Heart right ventricle (tissue), 16 donors: ENCODE data around the gene ZNF879. TPM values are rescaled to one million over a fixed set of nuclear protein-coding genes. Genes with fewer than 3 reads are reported as not detected.

Experiments
- ATAC-seq, 8 donors: fragments of 200-7000 bp; cut with Tn5 transposase; one replicate each; pipeline ENCODE4 v1.9.1; 2020; ENCODE audit warnings: mild to moderate bottlenecking in 8 of 8, moderate library complexity in 8 of 8, moderate number of reproducible peaks in 1 of 8
- DNase-seq, 2 donors: peaks; one replicate each; pipeline ENCODE4 v3.0.0-alpha.2; 2020
- H3K27ac ChIP-seq, 10 donors: fragments of 200-600 bp; sonication (generic) in 2 of 10; one replicate each; pipeline versions ENCODE4 v1.5.0 to v1.8.0; 2020 to 2022; ENCODE audit warnings: mild to moderate bottlenecking in 3 of 10
- H3K27me3 ChIP-seq, 7 donors: fragments of 200-600 bp; one replicate each; pipeline ENCODE4 v1.8.0; 2021 to 2022; ENCODE audit warnings: mild to moderate bottlenecking in 2 of 7
- H3K36me3 ChIP-seq, 9 donors: fragments of 200-600 bp; sonication (generic) in 1 of 9; one replicate each; pipeline versions ENCODE4 v1.5.0 to v1.8.0; 2020 to 2022; ENCODE audit warnings: mild to moderate bottlenecking in 2 of 9
- H3K4me1 ChIP-seq, 9 donors: fragments of 200-600 bp; sonication (generic) in 1 of 9; one replicate each; pipeline versions ENCODE4 v1.5.0 to v1.8.0; 2020 to 2022; ENCODE audit warnings: mild to moderate bottlenecking in 4 of 9
- H3K4me3 ChIP-seq, 10 donors: fragments of 200-600 bp; sonication (generic) in 2 of 10; one replicate each; pipeline versions ENCODE4 v1.5.0 to v1.8.0; 2020 to 2022; ENCODE audit warnings: mild to moderate bottlenecking in 7 of 10, moderate library complexity in 2 of 10
- H3K9me3 ChIP-seq, 11 donors: fragments of 200-600 bp in 10 of 11; sonication (generic) in 2 of 11; one replicate each; pipeline versions ENCODE4 v1.5.0 to v1.8.0; 2013 to 2022; ENCODE audit warnings: mild to moderate bottlenecking in 2 of 11, control low read depth in 1 of 11, moderate library complexity in 1 of 11
- CTCF ChIP-seq, 9 donors: fragments of 200-600 bp; sonication (generic) in 2 of 9; IDR thresholded peaks; one replicate each; pipeline versions ENCODE4 v1.5.0 to v1.8.0; 2021 to 2022; ENCODE audit warnings: antibody characterized with exemption in 9 of 9, mild to moderate bottlenecking in 5 of 9, moderate library complexity in 1 of 9
- WGBS, 2 donors: extraction: QIAGEN DNeasy Blood & Tissue Kit; methylation state at CpG; one replicate each; pipeline ENCODE4 v1.1.7; 2013; ENCODE audit warnings: inconsistent platforms in 1 of 2; 5-methylcytosine and 5-hydroxymethylcytosine counted together
- intact Hi-C, 10 donors: fragments of 100-400 bp; cut with DNase I; formaldehyde crosslinking; loops; one replicate each; pipeline versions ENCODE4 v1.11.1 to v1.14.2; 2022
- polyA plus RNA-seq, 2 donors: library from polyadenylated mRNA; stranded (reverse); fragments of 200-250 nt; gene quantifications; one replicate each; pipeline ENCODE4 v1.2.3, GENCODE V29; 2013
- total RNA-seq, 10 donors: library from RNA; stranded (reverse); fragmentation: NEBNext Ultra II Directional in 3 of 10; extraction: Animal tissue kit (Norgen Biotek cat#: 25700) in 3 of 10; gene quantifications; one replicate each; pipeline versions ENCODE4 v1.2.1 to v1.2.4, GENCODE V29; 2021 to 2023
- donor health status: Arrhythmogenic right ventricular cardiomyopathy.
- donor health status: ischemic (EF 13 %, LVEDD 7.1; RV severe dilation, severe dysfunction).
- donor health status: healthy with polysubstance abuse.
- donor health status: DM: no; HTN: yes; CAD: no.
- donor health status: DM: no; HTN: no; CAD: no.
- donor health status: ischemic (EF 25% LVEDD 6.9; RV normal size, moderate dysfunction).
- donor health status: ischemic (EF 25% LVEDD 5.7; RV mildly dilated, moderate dysfunction).
- donor health status: healthy.
- donor health status: DM: yes; HTN: yes; CAD: no.
- donor health status: Ischemic cardiomyopathy.
- donor health status: ischemic (EF 35%, LVEDD 5.7; RV mildly dilated, moderate dysfunction).
- donor health status: nonischemic (EF 11% LVEDD 7.7; RV severe dilation, severe dysfunction).
- donor health status: DM: yes; HTN: yes; CAD: no.
- donor health status: PGD.
- donor health status: ischemic (EF 29% LVEDD 5.4; RV normal size, mild dysfunction).
- donor health status: nonischemic (EF 23%, LVEDD 6.1; RV moderate dilation, normal function).

Gene ZNF879
- total and polyA plus RNA-seq, 12 donors: 1.4 to 4.5 (median 3.6) TPM

GRCh38 chr5:179079165-179079987 is 55.8 kb downstream of the ZNF879 start:
- intact Hi-C loops: no loop called here
- WGBS, 2 donors: 97 to 99% methylated on average over 11 of the region's 11 CpGs

GRCh38 chr5:179080724-179081123 is 57.1 kb downstream of the ZNF879 start:
- no peak for DNase-seq
- intact Hi-C loops: no loop called here
- no peak for ATAC-seq
- WGBS, 2 donors: 93 to 95% methylated on average over 4 of the region's 4 CpGs
- no peak overlapping the region for H3K27ac ChIP-seq
- H3K36me3 ChIP-seq: peaks cover 21 to 88% (median 67%) of the 10 kb centered on the region in 9 donors
- H3K4me1 ChIP-seq: no peaks in the 10 kb centered on the region
- no peak overlapping the region for H3K4me3 ChIP-seq
- no peaks in the 10 kb centered on the region for H3K27me3 ChIP-seq
- peaks cover 18 to 100% (median 100%) of the 10 kb centered on the region in 11 donors for H3K9me3 ChIP-seq
- no peak for TF ChIP-seq CTCF (IDR thresholded peaks at IDR 0.05)

More at GRCh38 chr5:179079165-179079987, 55.8 kb downstream of the ZNF879 start:
- Histone ChIP-seq H3K27me3 (no peaks in the 10 kb centered on the region), H3K4me1 (no peaks in the 10 kb centered on the region), H3K4me3 (no peak overlapping the region), H3K27ac (no peak overlapping the region), H3K36me3 (peaks cover 21 to 100% (median 78%) of the 10 kb centered on the region in 9 donors), H3K9me3 (peaks cover 19 to 100% (median 100%) of the 10 kb centered on the region in 11 donors)
- no peak for TF ChIP-seq CTCF (IDR thresholded peaks at IDR 0.05)
- ATAC-seq (no peak), DNase-seq (no peak)

Other genes starting within 250 kb of the ZNF879 start
- 10 to 100 TPM in 1 of 10 donors, 1 to 10 TPM in 9; 5.5 to 10.9 (median 7.4) TPM for gene ZNF354B, start 163.9 kb upstream of the ZNF879 start, total RNA-seq
- 10 to 100 TPM in 1 of 2 donors, 1 to 10 TPM in 1; 3.4 to 12.1 TPM for gene ZNF354B, start 163.9 kb upstream of the ZNF879 start, polyA plus RNA-seq
- 1 to 10 TPM in 7 of 10 donors, under 1 TPM in 3; 0.77 to 1.7 (median 1.1) TPM for gene ZFP2, start 127.9 kb upstream of the ZNF879 start, total RNA-seq
- gene ZFP2, start 127.9 kb upstream of the ZNF879 start, polyA plus RNA-seq: 1 to 10 TPM in 1 of 2 donors, under 1 TPM in 1; 0.38 to 2.1 TPM
- gene ZNF454, start 82.6 kb upstream of the ZNF879 start, total RNA-seq: 1 to 10 TPM; 1.4 to 2.7 (median 1.7) TPM
- gene ZNF454, start 82.6 kb upstream of the ZNF879 start, polyA plus RNA-seq: 1 to 10 TPM in 1 of 2 donors, under 1 TPM in 1; 0.84 to 1.6 TPM
- gene GRM6, start 28.5 kb upstream of the ZNF879 start, total RNA-seq: not detected
- gene GRM6, start 28.5 kb upstream of the ZNF879 start, polyA plus RNA-seq: not detected
- gene ZNF354C, start 36.6 kb downstream of the ZNF879 start, total RNA-seq: 1 to 10 TPM; 3.5 to 5.5 (median 4.2) TPM
- gene ZNF354C, start 36.6 kb downstream of the ZNF879 start, polyA plus RNA-seq: 1 to 10 TPM; 1.1 to 2.3 TPM